ENCODE results near the gene CPED1.
A peak's percentile ranks its signal among the peaks of the same experiment; 100 is the strongest.

Gene CPED1

DNA sequence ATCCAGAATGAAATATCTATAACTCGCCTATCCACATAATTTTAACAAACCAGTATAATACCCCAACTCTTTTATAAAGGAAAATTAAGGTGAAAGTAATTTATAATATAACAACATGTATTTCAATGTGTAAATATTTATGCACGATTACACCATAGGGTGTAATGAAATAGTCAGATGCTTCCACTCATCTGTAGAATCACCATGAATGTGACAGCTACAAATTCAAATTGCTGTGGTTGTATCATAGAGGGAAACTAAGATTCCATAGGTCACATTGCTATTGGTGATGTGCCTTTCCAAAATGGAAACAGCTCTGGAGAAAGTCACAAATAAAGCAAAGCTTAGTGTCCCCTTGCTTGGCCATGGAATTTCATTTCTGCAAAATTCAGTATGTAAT, 95.7 kb downstream of the CPED1 start:
- TF ChIP-seq ZC3H10 (CRISPR knock-in tag; IDR thresholded peaks at IDR 0.05) (no peak), CSDC2 (CRISPR knock-in tag; IDR thresholded peaks at IDR 0.05) (no peak), SNAI2 (CRISPR knock-in tag; IDR thresholded peaks at IDR 0.05) (no peak), PPARA (CRISPR knock-in tag; IDR thresholded peaks at IDR 0.05; ENCODE audit: borderline replicate concordance) (no peak), ZFP30 (CRISPR knock-in tag; IDR thresholded peaks at IDR 0.05) (no peak), ARNTL (CRISPR knock-in tag; IDR thresholded peaks at IDR 0.05; ENCODE audit: borderline replicate concordance, low read depth) (no peak), TCF4 (CRISPR knock-in tag; IDR thresholded peaks at IDR 0.05; ENCODE audit: borderline replicate concordance) (no peak), ZNF8 (CRISPR knock-in tag; IDR thresholded peaks at IDR 0.05) (no peak), ZFP3 (CRISPR knock-in tag; IDR thresholded peaks at IDR 0.05) (no peak), TOX (CRISPR knock-in tag; IDR thresholded peaks at IDR 0.05; ENCODE audit: borderline replicate concordance) (no peak), GLIS3 (CRISPR knock-in tag; IDR thresholded peaks at IDR 0.05) (no peak), ISL1 (CRISPR knock-in tag; IDR thresholded peaks at IDR 0.05) (no peak)
- TF ChIP-seq, protein P1, sequence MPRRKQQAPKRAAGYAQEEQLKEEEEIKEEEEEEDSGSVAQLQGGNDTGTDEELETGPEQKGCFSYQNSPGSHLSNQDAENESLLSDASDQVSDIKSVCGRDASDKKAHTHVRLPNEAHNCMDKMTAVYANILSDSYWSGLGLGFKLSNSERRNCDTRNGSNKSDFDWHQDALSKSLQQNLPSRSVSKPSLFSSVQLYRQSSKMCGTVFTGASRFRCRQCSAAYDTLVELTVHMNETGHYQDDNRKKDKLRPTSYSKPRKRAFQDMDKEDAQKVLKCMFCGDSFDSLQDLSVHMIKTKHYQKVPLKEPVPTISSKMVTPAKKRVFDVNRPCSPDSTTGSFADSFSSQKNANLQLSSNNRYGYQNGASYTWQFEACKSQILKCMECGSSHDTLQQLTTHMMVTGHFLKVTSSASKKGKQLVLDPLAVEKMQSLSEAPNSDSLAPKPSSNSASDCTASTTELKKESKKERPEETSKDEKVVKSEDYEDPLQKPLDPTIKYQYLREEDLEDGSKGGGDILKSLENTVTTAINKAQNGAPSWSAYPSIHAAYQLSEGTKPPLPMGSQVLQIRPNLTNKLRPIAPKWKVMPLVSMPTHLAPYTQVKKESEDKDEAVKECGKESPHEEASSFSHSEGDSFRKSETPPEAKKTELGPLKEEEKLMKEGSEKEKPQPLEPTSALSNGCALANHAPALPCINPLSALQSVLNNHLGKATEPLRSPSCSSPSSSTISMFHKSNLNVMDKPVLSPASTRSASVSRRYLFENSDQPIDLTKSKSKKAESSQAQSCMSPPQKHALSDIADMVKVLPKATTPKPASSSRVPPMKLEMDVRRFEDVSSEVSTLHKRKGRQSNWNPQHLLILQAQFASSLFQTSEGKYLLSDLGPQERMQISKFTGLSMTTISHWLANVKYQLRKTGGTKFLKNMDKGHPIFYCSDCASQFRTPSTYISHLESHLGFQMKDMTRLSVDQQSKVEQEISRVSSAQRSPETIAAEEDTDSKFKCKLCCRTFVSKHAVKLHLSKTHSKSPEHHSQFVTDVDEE (CRISPR knock-in tag; IDR thresholded peaks at IDR 0.05), result no peak
- no peak for ATAC-seq

DNA sequence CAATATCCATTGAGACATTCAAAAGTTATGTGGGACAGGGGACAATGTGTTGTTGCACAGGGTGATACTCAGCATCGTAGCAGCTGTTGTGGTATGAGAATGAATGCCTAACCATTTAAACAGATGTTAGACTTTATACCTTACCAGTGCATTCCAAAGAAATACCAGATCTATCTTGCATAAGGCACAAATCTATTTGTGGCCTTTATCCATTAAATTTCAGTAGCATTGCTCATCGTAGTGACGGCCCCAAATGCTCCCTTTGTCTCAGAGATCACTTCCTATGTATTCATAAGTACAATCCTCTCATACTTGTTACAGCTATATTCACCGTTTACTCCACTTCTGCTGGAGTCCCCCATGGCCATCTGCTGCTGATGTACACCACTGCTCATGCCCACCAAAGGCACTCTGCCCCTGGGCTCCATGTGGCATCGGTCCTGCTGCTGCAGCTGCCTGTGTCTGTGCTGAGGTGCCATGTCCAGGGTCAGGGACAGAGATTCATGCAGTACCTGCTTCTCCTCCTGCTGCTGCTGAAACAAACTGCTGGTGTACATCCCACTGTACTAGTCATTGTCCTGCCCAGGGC, 96.3 kb downstream of the CPED1 start:
- TF ChIP-seq ZFP30 (CRISPR knock-in tag; IDR thresholded peaks at IDR 0.05), result no peak
- peak; percentile 87 for ATAC-seq

DNA sequence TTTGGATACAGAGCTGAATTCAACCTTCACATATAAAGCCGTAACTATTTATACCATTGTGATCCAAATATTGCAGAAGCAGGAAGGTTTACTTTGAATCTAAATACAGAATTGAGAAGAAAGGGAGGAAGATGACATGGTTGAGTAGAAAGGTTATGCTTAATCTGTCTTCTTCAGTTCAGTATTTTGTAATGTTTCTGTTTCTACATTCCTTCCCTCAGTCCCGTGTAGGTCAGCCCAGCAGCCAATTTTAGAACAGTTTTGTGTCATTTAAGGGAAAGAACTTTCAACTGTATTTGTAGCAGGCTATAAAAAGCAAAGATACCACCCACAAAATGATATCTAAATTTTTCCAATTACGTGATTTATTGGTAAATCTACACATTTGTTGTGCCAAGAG, 97.4 kb downstream of the CPED1 start:
- no peak for ATAC-seq
- TF ChIP-seq, protein P2, sequence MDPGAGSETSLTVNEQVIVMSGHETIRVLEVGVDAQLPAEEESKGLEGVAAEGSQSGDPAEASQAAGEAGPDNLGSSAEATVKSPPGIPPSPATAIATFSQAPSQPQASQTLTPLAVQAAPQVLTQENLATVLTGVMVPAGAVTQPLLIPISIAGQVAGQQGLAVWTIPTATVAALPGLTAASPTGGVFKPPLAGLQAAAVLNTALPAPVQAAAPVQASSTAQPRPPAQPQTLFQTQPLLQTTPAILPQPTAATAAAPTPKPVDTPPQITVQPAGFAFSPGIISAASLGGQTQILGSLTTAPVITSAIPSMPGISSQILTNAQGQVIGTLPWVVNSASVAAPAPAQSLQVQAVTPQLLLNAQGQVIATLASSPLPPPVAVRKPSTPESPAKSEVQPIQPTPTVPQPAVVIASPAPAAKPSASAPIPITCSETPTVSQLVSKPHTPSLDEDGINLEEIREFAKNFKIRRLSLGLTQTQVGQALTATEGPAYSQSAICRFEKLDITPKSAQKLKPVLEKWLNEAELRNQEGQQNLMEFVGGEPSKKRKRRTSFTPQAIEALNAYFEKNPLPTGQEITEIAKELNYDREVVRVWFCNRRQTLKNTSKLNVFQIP (CRISPR knock-in tag; IDR thresholded peaks at IDR 0.05; ENCODE audit: borderline replicate concordance, low read depth), result no peak

DNA sequence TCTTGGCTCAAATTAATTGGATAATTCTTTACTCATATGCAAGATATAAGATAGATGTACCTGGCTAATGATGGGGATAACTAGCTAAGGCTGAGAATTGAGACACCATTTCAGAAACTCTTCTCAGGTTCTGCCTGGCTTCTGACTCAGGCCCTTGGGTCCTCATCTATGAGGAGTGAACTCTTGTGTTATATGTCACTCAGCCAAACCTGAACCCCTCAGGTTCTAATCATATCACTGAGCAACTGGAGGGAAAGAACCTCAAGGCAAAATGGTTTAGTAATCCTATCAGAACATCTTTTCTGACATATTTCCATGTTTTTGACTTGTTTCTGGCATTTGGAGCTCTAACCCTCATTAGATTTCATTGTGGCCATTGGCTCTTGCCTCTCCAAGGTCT, 100.4 kb downstream of the CPED1 start:
- TF ChIP-seq SNAI2 (CRISPR knock-in tag; IDR thresholded peaks at IDR 0.05) (no peak), ZFP30 (CRISPR knock-in tag; IDR thresholded peaks at IDR 0.05) (no peak), PPARA (CRISPR knock-in tag; IDR thresholded peaks at IDR 0.05; ENCODE audit: borderline replicate concordance) (no peak), GLIS3 (CRISPR knock-in tag; IDR thresholded peaks at IDR 0.05) (no peak), ZNF70 (CRISPR knock-in tag; IDR thresholded peaks at IDR 0.05) (no peak), ISL1 (CRISPR knock-in tag; IDR thresholded peaks at IDR 0.05) (no peak)
- TF ChIP-seq, protein P3, sequence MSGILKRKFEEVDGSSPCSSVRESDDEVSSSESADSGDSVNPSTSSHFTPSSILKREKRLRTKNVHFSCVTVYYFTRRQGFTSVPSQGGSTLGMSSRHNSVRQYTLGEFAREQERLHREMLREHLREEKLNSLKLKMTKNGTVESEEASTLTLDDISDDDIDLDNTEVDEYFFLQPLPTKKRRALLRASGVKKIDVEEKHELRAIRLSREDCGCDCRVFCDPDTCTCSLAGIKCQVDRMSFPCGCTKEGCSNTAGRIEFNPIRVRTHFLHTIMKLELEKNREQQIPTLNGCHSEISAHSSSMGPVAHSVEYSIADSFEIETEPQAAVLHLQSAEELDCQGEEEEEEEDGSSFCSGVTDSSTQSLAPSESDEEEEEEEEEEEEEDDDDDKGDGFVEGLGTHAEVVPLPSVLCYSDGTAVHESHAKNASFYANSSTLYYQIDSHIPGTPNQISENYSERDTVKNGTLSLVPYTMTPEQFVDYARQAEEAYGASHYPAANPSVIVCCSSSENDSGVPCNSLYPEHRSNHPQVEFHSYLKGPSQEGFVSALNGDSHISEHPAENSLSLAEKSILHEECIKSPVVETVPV (CRISPR knock-in tag; IDR thresholded peaks at IDR 0.05), result no peak
- TF ChIP-seq, protein P1 (CRISPR knock-in tag; IDR thresholded peaks at IDR 0.05), result no peak
- no peak for ATAC-seq

DNA sequence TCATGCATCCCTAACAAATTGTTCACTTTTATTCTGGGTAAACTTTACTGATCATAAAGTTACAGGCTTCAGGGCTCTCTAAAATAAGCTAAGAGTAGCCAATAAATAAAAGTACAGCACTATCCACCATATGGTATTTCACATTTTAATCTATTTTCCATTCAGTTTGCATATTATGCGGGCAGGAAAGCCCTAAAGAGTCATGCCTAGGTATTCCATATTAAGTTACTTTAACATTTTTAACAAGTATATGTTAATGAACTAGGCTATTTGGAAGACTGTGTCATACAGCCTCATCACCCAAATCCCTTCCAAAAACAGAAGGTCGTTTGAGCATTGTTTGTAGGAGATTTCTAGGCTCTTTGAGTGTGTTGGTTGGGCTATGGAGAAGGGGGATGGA, 106.3 kb downstream of the CPED1 start:
- no peak for ATAC-seq
- TF ChIP-seq TOX (CRISPR knock-in tag; IDR thresholded peaks at IDR 0.05; ENCODE audit: borderline replicate concordance) (no peak), ESRRG (CRISPR knock-in tag; IDR thresholded peaks at IDR 0.05) (no peak), OSR1 (CRISPR knock-in tag; IDR thresholded peaks at IDR 0.05) (no peak), TCF4 (CRISPR knock-in tag; IDR thresholded peaks at IDR 0.05; ENCODE audit: borderline replicate concordance) (no peak)
- TF ChIP-seq, protein P1 (CRISPR knock-in tag; IDR thresholded peaks at IDR 0.05), result no peak
- TF ChIP-seq, protein P2 (CRISPR knock-in tag; IDR thresholded peaks at IDR 0.05; ENCODE audit: borderline replicate concordance, low read depth), result no peak

All from SK-N-SH treated with all-trans-retinoic acid at 6 μM for 48 hours (cell line).